H9 (cell line): ENCODE data around the gene SCN10A. TPM values are rescaled to one million over a fixed set of nuclear protein-coding genes. Genes with fewer than 3 reads are reported as not detected.

Source experiments
- DNase-seq: peaks from one replicate; pipeline ENCODE4 v3.0.0-alpha.2; 2017
- H2AFZ ChIP-seq: one replicate; pipeline ENCODE4 v1.6.1; 2013; ENCODE audit warnings: mild to moderate bottlenecking, low read length, control low read depth, moderate library complexity
- H2AK5ac ChIP-seq: 2 replicates; pipeline ENCODE4 v1.6.1; 2013; ENCODE audit warnings: low read length, control low read depth, mixed read lengths; ENCODE audit not compliant: insufficient read length
- H2BK120ac ChIP-seq: one replicate; pipeline ENCODE4 v1.6.1; 2013; ENCODE audit warnings: low read depth, mild to moderate bottlenecking, low read length, control low read depth, inconsistent platforms; ENCODE audit not compliant: poor library complexity, severe bottlenecking
- H2BK12ac ChIP-seq: 2 replicates; pipeline ENCODE4 v1.6.1; 2013; ENCODE audit warnings: low read length, control low read depth, mixed read lengths, low read depth; ENCODE audit not compliant: insufficient read length
- H2BK15ac ChIP-seq: 2 replicates; pipeline ENCODE4 v1.6.1; 2013; ENCODE audit warnings: low read depth, low read length, control low read depth
- H2BK20ac ChIP-seq: one replicate; pipeline ENCODE4 v1.6.1; 2013; ENCODE audit warnings: low read depth, mild to moderate bottlenecking, low read length, control low read depth, inconsistent platforms; ENCODE audit not compliant: poor library complexity, severe bottlenecking
- H2BK5ac ChIP-seq: 2 replicates; pipeline ENCODE4 v1.6.1; 2013; ENCODE audit warnings: low read length, control low read depth, mixed read lengths; ENCODE audit not compliant: insufficient read length
- H3K14ac ChIP-seq: 2 replicates; pipeline ENCODE4 v1.6.1; 2013; ENCODE audit warnings: low read length, control low read depth; ENCODE audit not compliant: insufficient read depth
- H3K18ac ChIP-seq: 2 replicates; pipeline ENCODE4 v1.6.1; 2013; ENCODE audit warnings: low read depth, mild to moderate bottlenecking, mixed read lengths, low read length, control low read depth; ENCODE audit not compliant: insufficient read length
- H3K23ac ChIP-seq: 2 replicates; pipeline ENCODE4 v1.6.1; 2013; ENCODE audit warnings: low read length, control low read depth, mixed read lengths, low read depth; ENCODE audit not compliant: insufficient read length
- H3K23me2 ChIP-seq: 2 replicates; pipeline ENCODE4 v1.6.1; 2013; ENCODE audit warnings: low read depth, mild to moderate bottlenecking, mixed read lengths, low read length, control low read depth; ENCODE audit not compliant: insufficient read length, poor library complexity, severe bottlenecking
- H3K27ac ChIP-seq: 2 replicates; pipeline ENCODE4 v1.5.1; 2013; ENCODE audit warnings: low read length, control low read depth, mixed read lengths, low read depth; ENCODE audit not compliant: insufficient read length
- H3K27me3 ChIP-seq: 2 replicates; pipeline ENCODE4 v1.6.1; 2013; ENCODE audit warnings: low read length, control low read depth, inconsistent platforms; ENCODE audit not compliant: insufficient read depth
- H3K4ac ChIP-seq: 2 replicates; pipeline ENCODE4 v1.6.1; 2013; ENCODE audit warnings: low read depth, mild to moderate bottlenecking, control low read depth, inconsistent platforms, low read length, moderate library complexity
- H3K4me1 ChIP-seq: 2 replicates; pipeline ENCODE4 v1.6.1; 2013; ENCODE audit warnings: low read length, control low read depth, inconsistent platforms; ENCODE audit not compliant: insufficient read depth
- H3K4me2 ChIP-seq: 2 replicates; pipeline ENCODE4 v1.6.1; 2013; ENCODE audit warnings: low read length, control low read depth, mixed read lengths; ENCODE audit not compliant: insufficient read length, insufficient read depth
- H3K56ac ChIP-seq: 2 replicates; pipeline ENCODE4 v1.6.1; 2013; ENCODE audit warnings: low read depth, mild to moderate bottlenecking, mixed read lengths, low read length, control low read depth; ENCODE audit not compliant: insufficient read length
- H3K79me1 ChIP-seq: 2 replicates; pipeline ENCODE4 v1.6.1; 2013; ENCODE audit warnings: low read depth, mild to moderate bottlenecking, moderate library complexity, low read length, control low read depth, inconsistent platforms; ENCODE audit not compliant: insufficient read depth, poor library complexity, severe bottlenecking
- H3K79me2 ChIP-seq: 2 replicates; pipeline ENCODE4 v1.6.1; 2013; ENCODE audit warnings: low read length, control low read depth, inconsistent platforms; ENCODE audit not compliant: insufficient read depth
- H3K9ac ChIP-seq: 2 replicates; pipeline ENCODE4 v1.6.1; 2013; ENCODE audit warnings: low read length, control low read depth, mixed read lengths; ENCODE audit not compliant: insufficient read length; ENCODE audit errors: extremely low read depth
- H3K9me3 ChIP-seq: one replicate; pipeline ENCODE4 v1.6.1; 2013; ENCODE audit warnings: low read depth, low read length, inconsistent platforms; ENCODE audit not compliant: control insufficient read depth
- H3T11ph ChIP-seq: one replicate; pipeline ENCODE4 v1.6.1; 2013; ENCODE audit warnings: mild to moderate bottlenecking, low read length, control low read depth, inconsistent platforms
- H4K20me1 ChIP-seq: one replicate; pipeline ENCODE4 v1.6.1; 2013; ENCODE audit not compliant: control insufficient read depth, insufficient read length, insufficient read depth
- H4K5ac ChIP-seq: 2 replicates; pipeline ENCODE4 v1.6.1; 2013; ENCODE audit warnings: low read depth, mild to moderate bottlenecking, mixed read lengths, low read length, control low read depth; ENCODE audit not compliant: insufficient read length
- H4K8ac ChIP-seq: replicated peaks from 2 replicates; pipeline ENCODE4 v1.6.1; 2013; ENCODE audit warnings: low read length, control low read depth, mixed read lengths, low read depth; ENCODE audit not compliant: insufficient read length
- H4K91ac ChIP-seq: 2 replicates; pipeline ENCODE4 v1.6.1; 2013; ENCODE audit warnings: low read depth, mild to moderate bottlenecking, moderate library complexity, mixed read lengths, low read length, control low read depth; ENCODE audit not compliant: insufficient read length
- H3K27ac Mint-ChIP-seq, 3 experiments: 2 replicates in 2 of 3; 3 replicates in 1 of 3; pipeline ENCODE4 v1.8.0; 2020 to 2021; ENCODE audit warnings: mixed read lengths in 3 of 3, mild to moderate bottlenecking in 1 of 3, moderate library complexity in 1 of 3
- H3K27me3 Mint-ChIP-seq: 2 replicates; pipeline ENCODE4 v1.8.0; 2021; ENCODE audit warnings: low read depth, mild to moderate bottlenecking, moderate library complexity, mixed read lengths
- H3K36me3 Mint-ChIP-seq, 3 experiments: 2 replicates in 2 of 3; 3 replicates in 1 of 3; pipeline ENCODE4 v1.8.0; 2020 to 2021; ENCODE audit warnings: low read depth in 3 of 3, mixed read lengths in 3 of 3; ENCODE audit not compliant: insufficient read depth in 1 of 3
- H3K4me1 Mint-ChIP-seq, 2 experiments: 2 replicates each; pipeline ENCODE4 v1.8.0; 2020; ENCODE audit warnings: mixed read lengths in 2 of 2
- H3K4me3 Mint-ChIP-seq, 2 experiments: 2 replicates in 1 of 2; 3 replicates in 1 of 2; pipeline ENCODE4 v1.8.0; 2020 to 2021; ENCODE audit warnings: mild to moderate bottlenecking in 2 of 2, mixed read lengths in 2 of 2, moderate library complexity in 1 of 2
- H3K9me3 Mint-ChIP-seq, 2 experiments: 2 replicates in 1 of 2; 3 replicates in 1 of 2; pipeline ENCODE4 v1.8.0; 2020; ENCODE audit warnings: mild to moderate bottlenecking in 2 of 2, mixed read lengths in 2 of 2, moderate library complexity in 1 of 2
- WGBS: extraction: QIAGEN DNeasy Blood & Tissue Kit; methylation state at CpG from one replicate; pipeline ENCODE4 v1.1.7; 2013; ENCODE audit warnings: missing lambda C conversion rate, low lambda C conversion rate, mixed read lengths; ENCODE audit not compliant: insufficient read length; ENCODE audit errors: extremely low coverage; 5-methylcytosine and 5-hydroxymethylcytosine counted together
- total RNA-seq: library from RNA; stranded (reverse); gene quantifications from 2 replicates; pipeline ENCODE4 v1.2.1, GENCODE V29; 2021
- TF ChIP-seq, protein P1 (sequence below): fragments of 200-600 bp; sonication (generic); conservative IDR thresholded peaks from 3 replicates; pipeline ENCODE4 v1.8.0; 2021; ENCODE audit warnings: antibody characterized with exemption, mild to moderate bottlenecking

Gene SCN10A
- total RNA-seq, 1 experiment from 2014 or later: not detected

DNA sequence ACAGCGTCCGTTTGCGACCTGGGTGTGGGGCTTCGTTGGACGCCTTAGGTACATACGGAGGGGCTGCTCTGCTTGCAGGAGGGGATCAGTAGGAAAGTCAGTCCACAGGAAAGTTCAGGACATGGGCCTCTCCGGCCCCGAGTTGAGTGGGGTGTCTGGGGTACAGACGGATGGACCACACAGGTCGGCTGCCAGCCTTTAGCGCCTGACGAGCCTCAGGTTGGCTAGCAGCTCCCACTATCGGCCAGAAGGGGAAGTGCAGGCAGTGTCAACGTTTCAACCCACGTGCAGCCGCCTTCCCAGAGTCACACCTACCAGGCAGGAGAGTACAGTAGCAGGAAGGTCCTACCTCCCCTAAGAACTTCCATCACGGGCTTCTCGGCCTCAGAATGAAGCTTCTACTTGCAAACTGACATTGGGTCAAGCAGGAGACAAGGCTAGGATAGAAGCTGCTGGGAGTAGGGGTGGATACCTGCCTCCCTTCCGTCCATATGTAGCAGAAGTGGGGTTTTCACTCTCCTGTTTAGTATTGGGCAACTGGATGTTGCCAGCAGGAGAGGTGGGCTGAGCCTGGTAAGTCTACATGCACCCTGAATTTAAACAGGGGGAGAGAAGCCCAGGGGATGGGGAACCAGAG, 164.7 kb downstream of the SCN10A start:
- Mint-ChIP-seq H3K4me1 (peaks cover 12 to 13% of the 10 kb centered on the region in 2 experiments), H3K36me3 (no peaks in the 10 kb centered on the region; a peak in 1 of 7 replicates), H3K9me3 (no peaks in the 10 kb centered on the region), H3K27ac (peak overlapping the region in 1 of 3 experiments; percentile 64; a peak in 1 of 7 replicates), H3K27me3 (peaks cover 8% of the 10 kb centered on the region), H3K4me3 (no peak overlapping the region; a peak in 1 of 5 replicates)
- H3K56ac ChIP-seq: no peak overlapping the region
- no peak overlapping the region for H4K91ac ChIP-seq
- H2AFZ ChIP-seq: no peak overlapping the region
- no peak overlapping the region for H2BK120ac ChIP-seq
- no peak overlapping the region for H2BK12ac ChIP-seq
- H2AK5ac ChIP-seq: no peak overlapping the region
- H3K79me1 ChIP-seq: no peaks in the 10 kb centered on the region
- TF ChIP-seq, protein P1, sequence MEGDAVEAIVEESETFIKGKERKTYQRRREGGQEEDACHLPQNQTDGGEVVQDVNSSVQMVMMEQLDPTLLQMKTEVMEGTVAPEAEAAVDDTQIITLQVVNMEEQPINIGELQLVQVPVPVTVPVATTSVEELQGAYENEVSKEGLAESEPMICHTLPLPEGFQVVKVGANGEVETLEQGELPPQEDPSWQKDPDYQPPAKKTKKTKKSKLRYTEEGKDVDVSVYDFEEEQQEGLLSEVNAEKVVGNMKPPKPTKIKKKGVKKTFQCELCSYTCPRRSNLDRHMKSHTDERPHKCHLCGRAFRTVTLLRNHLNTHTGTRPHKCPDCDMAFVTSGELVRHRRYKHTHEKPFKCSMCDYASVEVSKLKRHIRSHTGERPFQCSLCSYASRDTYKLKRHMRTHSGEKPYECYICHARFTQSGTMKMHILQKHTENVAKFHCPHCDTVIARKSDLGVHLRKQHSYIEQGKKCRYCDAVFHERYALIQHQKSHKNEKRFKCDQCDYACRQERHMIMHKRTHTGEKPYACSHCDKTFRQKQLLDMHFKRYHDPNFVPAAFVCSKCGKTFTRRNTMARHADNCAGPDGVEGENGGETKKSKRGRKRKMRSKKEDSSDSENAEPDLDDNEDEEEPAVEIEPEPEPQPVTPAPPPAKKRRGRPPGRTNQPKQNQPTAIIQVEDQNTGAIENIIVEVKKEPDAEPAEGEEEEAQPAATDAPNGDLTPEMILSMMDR: peak; percentile 96
- no peak overlapping the region for H2BK15ac ChIP-seq
- H3K18ac ChIP-seq: no peak overlapping the region
- H2BK20ac ChIP-seq: no peak overlapping the region
- no peaks in the 10 kb centered on the region for H3K9me3 ChIP-seq
- no peak overlapping the region for H3K14ac ChIP-seq
- H3K27me3 ChIP-seq: peaks cover 21% of the 10 kb centered on the region; the same call in 1 of the 2 replicates
- H3K4ac ChIP-seq: no peak overlapping the region
- no peak overlapping the region for H3K23ac ChIP-seq
- H3K4me2 ChIP-seq: peak overlapping the region; percentile 34
- peak; percentile 88 for DNase-seq
- H4K8ac ChIP-seq: no peak overlapping the region
- H4K20me1 ChIP-seq: no peaks in the 10 kb centered on the region
- H3K4me1 ChIP-seq: no peaks in the 10 kb centered on the region; the same call in 1 of the 2 replicates
- WGBS: no CpG with 5 or more reads among the region's 19 CpGs
- no peaks in the 10 kb centered on the region for H3K79me2 ChIP-seq
- no peak overlapping the region for H4K5ac ChIP-seq
- H2BK5ac ChIP-seq: no peak overlapping the region
- H3T11ph ChIP-seq: no peak overlapping the region
- no peak overlapping the region for H3K27ac ChIP-seq
- peaks cover 12% of the 10 kb centered on the region for H3K23me2 ChIP-seq
- no peak overlapping the region for H3K9ac ChIP-seq
